IMR-90 (cell line): Measurements from ENCODE around the gene CRYGA. TPM values are rescaled to one million over a fixed set of nuclear protein-coding genes. Genes with fewer than 3 reads are reported as not detected.

Source experiments
- ATAC-seq: fragments of 200-7000 bp; cut with Tn5 transposase; 2 replicates; pipeline ENCODE4 v1.9.1; 2020; ENCODE audit warnings: low read depth, mild to moderate bottlenecking, moderate library complexity
- BruUV-seq: library from RNA; stranded (reverse); fragments of 400-500 nt; replicated peaks from 2 replicates; lab custom pipeline; 2021; lab: Mats Ljungman, UMichigan
- CTCF ChIA-PET: fragments of 300-600 bp; formaldehyde crosslinking; extraction: SDS; loops from one replicate; lab custom pipeline; 2021; ENCODE audit warnings: antibody characterized with exemption; lab: Yijun Ruan, JAX
- POLR2A ChIA-PET: fragments of 300-600 bp; sonication (Branson Sonifier 250); formaldehyde crosslinking; loops from one replicate; lab custom pipeline; 2022; ENCODE audit warnings: antibody characterized with exemption; ENCODE audit not compliant: unreplicated experiment; lab: Charles Lee
- DNase-seq: peaks from one replicate; pipeline ENCODE4 v3.0.0; 2013
- H2AFZ ChIP-seq: replicated peaks from 2 replicates; pipeline ENCODE3; 2013; ENCODE audit warnings: low read length, mild to moderate bottlenecking; ENCODE audit not compliant: poor library complexity
- H2AK5ac ChIP-seq: 2 replicates; pipeline ENCODE4 v1.6.1; 2013; ENCODE audit warnings: low read depth, low read length, inconsistent platforms
- H2AK9ac ChIP-seq: replicated peaks from 2 replicates; pipeline ENCODE3; 2013; ENCODE audit warnings: mild to moderate bottlenecking, low read depth, low read length, moderate library complexity; ENCODE audit not compliant: poor library complexity
- H2BK120ac ChIP-seq: 2 replicates; pipeline ENCODE4 v1.6.1; 2013; ENCODE audit warnings: low read depth, low read length, inconsistent platforms
- H2BK15ac ChIP-seq: 3 replicates; pipeline ENCODE4 v1.6.1; 2013; ENCODE audit warnings: low read depth, low read length, inconsistent platforms
- H2BK20ac ChIP-seq: 2 replicates; pipeline ENCODE4 v1.6.1; 2013; ENCODE audit warnings: low read depth, mild to moderate bottlenecking, inconsistent platforms, low read length, moderate library complexity
- H2BK5ac ChIP-seq: 2 replicates; pipeline ENCODE4 v1.6.1; 2013; ENCODE audit warnings: mild to moderate bottlenecking, low read depth, low read length, inconsistent platforms; ENCODE audit not compliant: poor library complexity, severe bottlenecking
- H3K14ac ChIP-seq: replicated peaks from 2 replicates; pipeline ENCODE4 v1.6.1; 2013; ENCODE audit warnings: low read depth, low read length, inconsistent platforms
- H3K18ac ChIP-seq: 2 replicates; pipeline ENCODE4 v1.6.1; 2013; ENCODE audit warnings: low read depth, low read length, control low read depth
- H3K23ac ChIP-seq: 2 replicates; pipeline ENCODE4 v1.6.1; 2013; ENCODE audit warnings: low read depth, low read length, inconsistent platforms
- H3K27ac ChIP-seq: 2 replicates; pipeline ENCODE4 v1.5.1; 2013; ENCODE audit warnings: mild to moderate bottlenecking, control low read depth, low read length; ENCODE audit not compliant: insufficient read depth
- H3K27me3 ChIP-seq: 2 replicates; pipeline ENCODE4 v1.6.1; 2013; ENCODE audit warnings: low read length; ENCODE audit not compliant: control insufficient read depth, insufficient read depth
- H3K36me3 ChIP-seq: 2 replicates; pipeline ENCODE4 v1.6.1; 2013; ENCODE audit warnings: low read length, mixed read lengths; ENCODE audit not compliant: control insufficient read depth, insufficient read depth
- H3K4ac ChIP-seq: 2 replicates; pipeline ENCODE4 v1.6.1; 2013; ENCODE audit warnings: low read depth, low read length, inconsistent platforms
- H3K4me1 ChIP-seq: 2 replicates; pipeline ENCODE4 v1.6.1; 2013; ENCODE audit warnings: low read length, mixed read lengths; ENCODE audit not compliant: control insufficient read depth, insufficient read depth
- H3K4me2 ChIP-seq: 2 replicates; pipeline ENCODE4 v1.6.1; 2013; ENCODE audit warnings: low read depth, mild to moderate bottlenecking, control low read depth, low read length, moderate library complexity
- H3K4me3 ChIP-seq: 2 replicates; pipeline ENCODE4 v1.5.1; 2013; ENCODE audit warnings: low read depth, mild to moderate bottlenecking, control low read depth, low read length, moderate library complexity; ENCODE audit not compliant: insufficient read depth
- H3K56ac ChIP-seq: 2 replicates; pipeline ENCODE4 v1.6.1; 2013; ENCODE audit warnings: low read length, inconsistent platforms; ENCODE audit not compliant: insufficient read depth; ENCODE audit errors: extremely low read depth
- H3K79me1 ChIP-seq, 2 experiments: 2 replicates each; pipeline ENCODE4 v1.6.1; 2013; ENCODE audit warnings: low read length in 2 of 2, inconsistent platforms in 1 of 2, low read depth in 1 of 2
- H3K9ac ChIP-seq: 2 replicates; pipeline ENCODE4 v1.6.1; 2013; ENCODE audit warnings: low read depth, low read length, control low read depth
- H3K9me1 ChIP-seq: 2 replicates; pipeline ENCODE4 v1.6.1; 2013; ENCODE audit warnings: low read length, inconsistent platforms; ENCODE audit not compliant: insufficient read depth
- H3K9me3 ChIP-seq: 2 replicates; pipeline ENCODE4 v1.6.1; 2013; ENCODE audit warnings: low read length; ENCODE audit not compliant: control insufficient read depth, insufficient read depth
- H4K20me1 ChIP-seq: 2 replicates; pipeline ENCODE4 v1.6.1; 2013; ENCODE audit warnings: low read length, inconsistent platforms; ENCODE audit not compliant: insufficient read depth
- H4K5ac ChIP-seq: 2 replicates; pipeline ENCODE4 v1.6.1; 2013; ENCODE audit warnings: mild to moderate bottlenecking, low read depth, low read length, control low read depth
- H4K8ac ChIP-seq, 2 experiments: 2 replicates each; pipeline ENCODE4 v1.6.1; 2013; ENCODE audit warnings: low read depth in 2 of 2, low read length in 2 of 2, control low read depth in 1 of 2, inconsistent platforms in 1 of 2
- H4K91ac ChIP-seq: 2 replicates; pipeline ENCODE4 v1.6.1; 2013; ENCODE audit warnings: low read depth, low read length, inconsistent platforms; ENCODE audit not compliant: insufficient read depth
- BHLHE40 ChIP-seq: fragments of 150-350 bp; IDR thresholded peaks from 2 replicates; pipeline ENCODE4 v1.6.1; 2016; ENCODE audit warnings: mild to moderate bottlenecking, low read depth, low read length
- CTCF ChIP-seq: conservative IDR thresholded peaks from 2 replicates; pipeline ENCODE4 v1.5.1; 2012; ENCODE audit warnings: mild to moderate bottlenecking, low read depth, low read length, improper control_type of control experiment
- MAZ ChIP-seq: IDR thresholded peaks from 2 replicates; pipeline ENCODE4 v1.6.1; 2012; ENCODE audit warnings: low read depth, mild to moderate bottlenecking, low read length, improper control_type of control experiment, moderate library complexity, borderline replicate concordance
- MXI1 ChIP-seq: IDR thresholded peaks from 2 replicates; pipeline ENCODE4 v1.6.1; 2012; ENCODE audit warnings: low read depth, mild to moderate bottlenecking, low read length, moderate library complexity, borderline replicate concordance
- NFE2L2 ChIP-seq: fragments of 150-350 bp; IDR thresholded peaks from 2 replicates; pipeline ENCODE4 v1.6.1; 2016; ENCODE audit warnings: low read depth, mild to moderate bottlenecking, low read length
- RAD21 ChIP-seq: IDR thresholded peaks from 2 replicates; pipeline ENCODE4 v1.6.1; 2012; ENCODE audit warnings: low read length, improper control_type of control experiment
- SMC3 ChIP-seq: fragments of 150-350 bp; IDR thresholded peaks from 2 replicates; pipeline ENCODE4 v1.6.1; 2016; ENCODE audit warnings: low read depth, mild to moderate bottlenecking, antibody characterized with exemption, low read length, moderate library complexity
- WGBS, 2 experiments: methylation state at CpG; one replicate each; pipeline versions ENCODE4 v1.1.5 to v1.1.7; 2013; ENCODE audit warnings: missing lambda C conversion rate in 2 of 2; ENCODE audit not compliant: insufficient read length in 1 of 2; ENCODE audit errors: extremely low coverage in 2 of 2; 5-methylcytosine and 5-hydroxymethylcytosine counted together
- dilution Hi-C: fragments of 300-500 bp; cut with HindIII; formaldehyde crosslinking; loops from one replicate; pipeline ENCODE4 v1.14.3; 2018; ENCODE audit warnings: low sequenced_read_pairs; ENCODE audit not compliant: unreplicated experiment
- in situ Hi-C: fragments of 300-500 bp; cut with MboI; formaldehyde crosslinking; loops from 3 replicates; pipeline ENCODE4 v1.14.3; 2019; ENCODE audit warnings: low sequenced_read_pairs, inconsistent platforms, mixed read lengths
- intact Hi-C: fragments of 100-400 bp; cut with micrococcal nuclease; formaldehyde crosslinking; loops from 2 replicates; pipeline ENCODE4 v1.10.0; 2022
- polyA plus RNA-seq, 3 experiments: library from polyadenylated mRNA; depleted of rRNA; stranded (reverse); fragments of >200 nt; gene quantifications; 2 replicates each; pipeline ENCODE4 v1.2.3, GENCODE V29; 2012; ENCODE audit warnings: low replicate concordance in 1 of 3
- total RNA-seq: library from RNA; depleted of rRNA; stranded (reverse); fragments of >200 nt; gene quantifications from 2 replicates; pipeline ENCODE4 v1.2.3, GENCODE V29; 2012
- TF ChIP-seq, protein P1 (sequence below): fragments of 150-350 bp; IDR thresholded peaks from 2 replicates; pipeline ENCODE4 v1.6.1; 2017; ENCODE audit warnings: mild to moderate bottlenecking, antibody characterized with exemption, low read length, low read depth

Gene CRYGA
- total and polyA plus RNA-seq, 2 of the 4 experiments (the other 2 are of a cell fraction), result not detected

DNA sequence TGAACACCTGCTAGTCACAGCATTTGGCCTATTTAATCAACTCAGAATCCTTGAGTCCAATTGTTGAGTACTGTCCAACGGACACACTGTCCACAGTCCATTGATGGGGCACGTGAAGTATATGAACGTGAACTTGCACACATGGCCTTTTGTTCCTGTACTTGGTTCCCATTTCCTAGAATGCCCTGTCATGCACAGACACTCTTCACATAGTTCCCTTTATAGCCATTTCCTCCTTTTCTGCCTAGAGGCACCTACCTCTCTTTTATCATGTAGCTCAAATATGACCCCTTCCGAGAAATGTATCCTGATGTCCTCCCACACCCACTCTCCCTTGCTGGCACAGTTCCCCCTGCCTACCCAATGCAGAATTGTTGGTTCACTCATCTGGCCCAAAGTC is 8.7 kb upstream of the CRYGA start:
- Histone ChIP-seq H3K36me3 (no peaks in the 10 kb centered on the region), H2AK5ac (no peak overlapping the region), H4K20me1 (no peaks in the 10 kb centered on the region), H2BK120ac (no peak overlapping the region), H3K4me3 (no peak overlapping the region), H2BK15ac (no peak overlapping the region), H2BK20ac (no peak overlapping the region), H2BK5ac (no peak overlapping the region), H3K27ac (no peak overlapping the region), H3K4me1 (no peaks in the 10 kb centered on the region), H4K5ac (no peak overlapping the region), H3K9me3 (no peaks in the 10 kb centered on the region), H3K4me2 (no peak overlapping the region), H3K4ac (no peak overlapping the region), H3K23ac (no peak overlapping the region), H2AFZ (no peak overlapping the region), H3K27me3 (no peaks in the 10 kb centered on the region), H3K9me1 (no peaks in the 10 kb centered on the region), H3K79me1 (no peaks in the 10 kb centered on the region), H3K14ac (no peak overlapping the region), H2AK9ac (no peak overlapping the region), H4K8ac (no peak overlapping the region), H3K9ac (no peak overlapping the region), H4K91ac (no peak overlapping the region), H3K18ac (no peak overlapping the region), H3K56ac (no peak overlapping the region)
- ChIA-PET CTCF (no interaction called here), POLR2A (no interaction called here)
- dilution Hi-C loops, result no loop called here
- ATAC-seq (no peak), DNase-seq (no peak)
- 50% methylated on average over 1 of the region's 4 CpGs; no CpG with 5 or more reads in 1 of the 2 experiments for WGBS, 2 experiments
- BruUV-seq, result no TSS peak
- TF ChIP-seq CTCF (no peak), NFE2L2 (no peak), BHLHE40 (no peak), MAZ (no peak), MXI1 (no peak), SMC3 (no peak), RAD21 (no peak)
- TF ChIP-seq, protein P1, sequence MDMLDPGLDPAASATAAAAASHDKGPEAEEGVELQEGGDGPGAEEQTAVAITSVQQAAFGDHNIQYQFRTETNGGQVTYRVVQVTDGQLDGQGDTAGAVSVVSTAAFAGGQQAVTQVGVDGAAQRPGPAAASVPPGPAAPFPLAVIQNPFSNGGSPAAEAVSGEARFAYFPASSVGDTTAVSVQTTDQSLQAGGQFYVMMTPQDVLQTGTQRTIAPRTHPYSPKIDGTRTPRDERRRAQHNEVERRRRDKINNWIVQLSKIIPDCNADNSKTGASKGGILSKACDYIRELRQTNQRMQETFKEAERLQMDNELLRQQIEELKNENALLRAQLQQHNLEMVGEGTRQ, result no peak
- in situ Hi-C loops, result no loop called here
- intact Hi-C loops, result loop anchor here (10.0 kb wide), 1 partner anchor 183 kb away; no protein-coding TSS in a partner anchor
